Mammary epithelial cell (primary cell): ENCODE measurements around the gene SORD.

Experiments used
- CTCF ChIP-seq, 2 donors: IDR thresholded peaks in 1 of 2; conservative IDR thresholded peaks in 1 of 2; 2 replicates each; pipeline ENCODE4 v1.5.1; 2011 to 2012; ENCODE audit warnings: inconsistent platforms in 2 of 2, low read length in 2 of 2, mild to moderate bottlenecking in 2 of 2, control low read depth in 1 of 2, low read depth in 1 of 2; ENCODE audit not compliant: insufficient read depth in 1 of 2; ENCODE audit errors: extremely low read depth in 1 of 2
- EZH2 ChIP-seq: IDR thresholded peaks from 2 replicates; pipeline ENCODE4 v1.6.1; 2012; ENCODE audit warnings: low read length, inconsistent platforms, borderline replicate concordance

- TF ChIP-seq CTCF (conservative IDR thresholded peaks at IDR 0.05 in 1 of 2, IDR thresholded peaks at IDR 0.05 in 1 of 2; ENCODE audit: extremely low read depth in 1 of 2, insufficient read depth in 1 of 2, low read depth in 1 of 2, low read length in 2 of 2) (no peak), EZH2 (no peak)
Observed at GRCh38 chr15:45084163-45084562, 61.2 kb downstream of the SORD start.
